Loucy (cell line): ENCODE results near the gene HOXD11.

Experiments
- CTCF ChIP-seq: fragments of 200-600 bp; sonication (generic); conservative IDR thresholded peaks from 2 replicates; pipeline ENCODE4 v1.5.1; 2014; ENCODE audit warnings: mild to moderate bottlenecking, antibody characterized with exemption, low read length
- EZH2phosphoT487 ChIP-seq: fragments of 200-600 bp; IDR thresholded peaks from 2 replicates; pipeline ENCODE4 v1.6.1; 2018; ENCODE audit warnings: antibody characterized with exemption, mild to moderate bottlenecking, moderate library complexity, borderline replicate concordance

DNA sequence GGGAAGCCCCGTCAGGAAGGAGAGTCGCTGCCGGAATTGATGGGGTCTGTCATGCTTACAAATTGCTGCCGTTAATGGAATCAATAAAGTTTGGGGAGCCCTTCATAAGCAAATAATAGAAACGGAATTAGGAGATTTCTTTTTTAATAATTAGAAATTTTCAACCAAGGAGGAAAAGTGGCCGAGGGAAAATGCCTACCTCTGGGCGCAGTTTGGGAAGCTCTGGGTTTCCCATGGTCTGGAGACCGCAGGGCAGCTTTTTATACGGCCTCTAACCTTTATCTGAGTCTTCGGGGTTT lies 24.6 kb upstream of the HOXD11 start:
- TF ChIP-seq CTCF (no peak), EZH2phosphoT487 (no peak)
